Naive thymus-derived CD4-positive, alpha-beta T cell (primary cell): Measurements from ENCODE around the gene SMIM8. TPM values are rescaled to one million over a fixed set of nuclear protein-coding genes. Genes with fewer than 3 reads are reported as not detected.

Source experiments
- ATAC-seq: fragments of 150-1000 bp; cut with Tn5 transposase; 2 replicates; pipeline ENCODE4 v1.10.0; 2021; ENCODE audit warnings: mild to moderate bottlenecking, moderate library complexity
- CTCF ChIA-PET: fragments of 350-600 bp; sonication (Branson Sonifier 250); formaldehyde crosslinking; loops from one replicate; lab custom pipeline; 2021; ENCODE audit warnings: antibody characterized with exemption; lab: Charles Lee
- POLR2A ChIA-PET: fragments of 350-600 bp; sonication (Branson Sonifier 250); formaldehyde crosslinking; loops from one replicate; lab custom pipeline; 2021; ENCODE audit warnings: antibody characterized with exemption, inconsistent platforms; lab: Charles Lee
- DNase-seq, 9 donors: peaks; one replicate each; pipeline versions ENCODE4 v3.0.0 to v3.0.0-alpha.2; 2020 to 2022; ENCODE audit warnings: mixed read lengths in 1 of 9
- H3K27ac ChIP-seq: one replicate; pipeline ENCODE4 v1.7.0; 2013; ENCODE audit warnings: mild to moderate bottlenecking, low read depth, low read length, moderate library complexity
- H3K27me3 ChIP-seq, 2 donors: one replicate each; pipeline ENCODE4 v1.7.0; 2013; ENCODE audit warnings: low read length in 2 of 2, mild to moderate bottlenecking in 2 of 2, moderate library complexity in 2 of 2; ENCODE audit not compliant: control insufficient read depth in 2 of 2, insufficient read depth in 2 of 2
- H3K36me3 ChIP-seq, 3 experiments: 1 replicate in 2 of 3; 2 replicates in 1 of 3; pipeline ENCODE4 v1.7.0; 2013; ENCODE audit warnings: low read length in 3 of 3, mild to moderate bottlenecking in 3 of 3, moderate library complexity in 1 of 3; ENCODE audit not compliant: insufficient read depth in 3 of 3, control insufficient read depth in 2 of 3
- H3K4me1 ChIP-seq, 2 donors: one replicate each; pipeline ENCODE4 v1.7.0; 2013; ENCODE audit warnings: low read length in 2 of 2, mild to moderate bottlenecking in 2 of 2, moderate library complexity in 1 of 2; ENCODE audit not compliant: control insufficient read depth in 2 of 2, insufficient read depth in 2 of 2
- H3K4me3 ChIP-seq: 2 replicates; pipeline ENCODE4 v1.7.0; 2013; ENCODE audit warnings: mild to moderate bottlenecking, low read length
- H3K9me3 ChIP-seq, 3 experiments: 1 replicate in 2 of 3; 2 replicates in 1 of 3; pipeline ENCODE4 v1.7.0; 2013; ENCODE audit warnings: low read length in 3 of 3; ENCODE audit not compliant: control insufficient read depth in 2 of 3
- H3K27ac Mint-ChIP-seq, 9 donors: one replicate each; pipeline ENCODE4 v1.8.0; 2020 to 2022; ENCODE audit warnings: mixed read lengths in 9 of 9, mild to moderate bottlenecking in 8 of 9, moderate library complexity in 5 of 9, inconsistent platforms in 2 of 9
- H3K27me3 Mint-ChIP-seq, 5 donors: one replicate each; pipeline ENCODE4 v1.8.0; 2021 to 2022; ENCODE audit warnings: mixed read lengths in 5 of 5, mild to moderate bottlenecking in 1 of 5
- H3K36me3 Mint-ChIP-seq, 5 donors: one replicate each; pipeline ENCODE4 v1.8.0; 2020 to 2022; ENCODE audit warnings: mixed read lengths in 5 of 5, mild to moderate bottlenecking in 3 of 5, inconsistent platforms in 1 of 5
- H3K4me1 Mint-ChIP-seq, 7 donors: one replicate each; pipeline ENCODE4 v1.8.0; 2020 to 2022; ENCODE audit warnings: mixed read lengths in 7 of 7, mild to moderate bottlenecking in 3 of 7, inconsistent platforms in 1 of 7
- H3K4me3 Mint-ChIP-seq, 10 donors: one replicate each; pipeline ENCODE4 v1.8.0; 2020 to 2022; ENCODE audit warnings: mild to moderate bottlenecking in 10 of 10, mixed read lengths in 10 of 10, moderate library complexity in 6 of 10, inconsistent platforms in 2 of 10
- H3K9me3 Mint-ChIP-seq, 11 donors: one replicate each; pipeline ENCODE4 v1.8.0; 2020 to 2022; ENCODE audit warnings: mixed read lengths in 11 of 11, mild to moderate bottlenecking in 4 of 11, inconsistent platforms in 1 of 11, moderate library complexity in 1 of 11
- intact Hi-C, 2 donors: fragments of 100-400 bp; cut with micrococcal nuclease; formaldehyde crosslinking; loops; one replicate each; pipeline ENCODE4 v1.15.1; 2023
- polyA plus RNA-seq, 2 donors: library from polyadenylated mRNA; unstranded; fragments of 300-500 nt; fragmentation: Illumina TruSeq; gene quantifications; one replicate each; pipeline ENCODE4 v1.2.3, GENCODE V29; 2021
- total RNA-seq, 6 experiments: library from RNA in 5 of 6; stranded (reverse) in 5 of 6; gene quantifications; 1 replicate in 5 of 6; 2 replicates in 1 of 6; pipeline ENCODE4 v1.2.3 and lab custom pipeline; 2021 to 2026

SMIM8 gene
- total and polyA plus RNA-seq, 7 experiments from 2014 or later: 7.3 to 18.1 (median 11.7) TPM

DNA sequence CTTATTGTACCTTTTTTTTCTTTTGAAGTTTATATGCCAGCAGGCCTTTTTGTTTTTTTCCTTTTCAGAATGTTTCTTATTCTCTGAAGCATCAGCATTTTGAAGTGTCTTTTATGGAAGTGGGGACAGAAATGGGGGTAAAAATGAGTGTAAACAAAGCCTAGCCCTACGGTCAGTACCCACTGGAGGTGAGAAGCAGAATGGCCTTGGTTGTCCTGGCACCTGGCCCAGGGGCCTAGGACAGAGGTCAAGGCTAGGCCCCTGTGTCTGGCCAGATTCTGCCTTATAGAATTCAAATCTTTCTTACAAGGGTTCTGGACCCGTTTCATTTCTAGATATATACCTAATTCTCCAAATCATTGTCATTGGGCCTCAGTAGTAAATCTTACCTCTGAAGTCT is 18.8 kb downstream of the SMIM8 start:
- Histone ChIP-seq H3K27ac (no peak overlapping the region), H3K36me3 (no peaks in the 10 kb centered on the region), H3K27me3 (no peaks in the 10 kb centered on the region), H3K4me3 (no peak overlapping the region), H3K4me1 (no peaks in the 10 kb centered on the region), H3K9me3 (no peaks in the 10 kb centered on the region)
- intact Hi-C loops: no loop called here
- ChIA-PET CTCF (no interaction called here), POLR2A (no interaction called here)
- Mint-ChIP-seq H3K27ac (no peak overlapping the region), H3K9me3 (no peaks in the 10 kb centered on the region), H3K4me1 (peaks cover 0 to 4% (median 4%) of the 10 kb centered on the region in 7 donors), H3K36me3 (peaks cover 2 to 45% (median 20%) of the 10 kb centered on the region in 5 donors), H3K4me3 (no peak overlapping the region), H3K27me3 (no peaks in the 10 kb centered on the region)
- ATAC-seq (no peak), DNase-seq (no peak)

DNA sequence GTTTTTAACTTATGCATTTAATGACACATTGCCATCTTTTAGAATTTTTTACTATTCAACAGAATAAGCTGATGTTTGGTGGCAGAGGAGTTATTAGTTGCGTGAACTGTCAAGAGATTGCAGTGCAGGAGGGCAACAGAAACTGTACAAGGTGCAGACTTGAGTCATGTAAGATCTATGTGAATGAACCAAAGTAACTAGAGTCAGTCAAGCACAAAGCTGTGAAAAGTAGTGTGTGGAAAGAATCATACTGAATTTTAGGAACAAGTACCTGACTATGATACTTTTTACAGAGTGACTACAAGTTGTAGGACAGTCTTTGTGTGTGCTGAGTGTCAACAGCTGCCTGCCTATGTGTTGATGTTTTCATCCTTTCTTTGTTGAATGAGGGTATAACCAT is 19.5 kb downstream of the SMIM8 start:
- H3K4me1 ChIP-seq: no peaks in the 10 kb centered on the region
- no peaks in the 10 kb centered on the region for H3K27me3 ChIP-seq
- Mint-ChIP-seq H3K9me3 (no peaks in the 10 kb centered on the region), H3K27ac (no peak overlapping the region), H3K4me1 (no peaks in the 10 kb centered on the region), H3K36me3 (peaks cover 2 to 46% (median 16%) of the 10 kb centered on the region in 5 donors), H3K4me3 (no peak overlapping the region), H3K27me3 (no peaks in the 10 kb centered on the region)
- no peak overlapping the region for H3K27ac ChIP-seq
- ATAC-seq (no peak), DNase-seq (no peak)
- no peaks in the 10 kb centered on the region for H3K36me3 ChIP-seq
- ChIA-PET CTCF (no interaction called here), POLR2A (no interaction called here)
- intact Hi-C loops: no loop called here
- H3K9me3 ChIP-seq: no peaks in the 10 kb centered on the region
- H3K4me3 ChIP-seq: no peak overlapping the region

DNA sequence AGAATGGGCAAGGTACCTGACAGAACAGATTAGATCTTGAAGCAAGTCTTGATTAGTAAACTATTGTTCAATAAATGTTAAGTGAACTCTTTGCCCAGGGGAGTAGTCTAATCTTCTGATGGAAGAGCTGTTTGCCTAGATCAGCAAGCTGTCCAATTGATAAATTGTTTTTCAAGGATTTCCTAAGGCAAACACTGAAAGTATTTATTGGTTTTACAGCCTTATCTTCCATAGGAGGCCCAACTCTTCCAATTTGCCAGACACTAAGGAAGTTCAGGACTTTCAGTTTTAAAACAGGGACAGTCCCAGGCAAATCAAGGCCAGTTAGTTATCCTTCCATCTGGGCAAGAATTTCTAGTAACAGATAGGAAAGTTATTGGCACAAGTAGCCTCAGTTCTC is 20.4 kb downstream of the SMIM8 start:
- no peak overlapping the region for H3K27ac Mint-ChIP-seq
- no peaks in the 10 kb centered on the region for H3K4me1 Mint-ChIP-seq
- H3K4me3 Mint-ChIP-seq: no peak overlapping the region
- Histone ChIP-seq H3K4me3 (no peak overlapping the region), H3K9me3 (no peaks in the 10 kb centered on the region), H3K4me1 (no peaks in the 10 kb centered on the region), H3K27ac (no peak overlapping the region), H3K27me3 (no peaks in the 10 kb centered on the region), H3K36me3 (no peaks in the 10 kb centered on the region)
- intact Hi-C loops: no loop called here
- peaks cover 2 to 50% (median 16%) of the 10 kb centered on the region in 5 donors for H3K36me3 Mint-ChIP-seq
- ChIA-PET POLR2A (no interaction called here), CTCF (no interaction called here)
- DNase-seq (no peak), ATAC-seq (no peak)
- no peaks in the 10 kb centered on the region for H3K9me3 Mint-ChIP-seq
- H3K27me3 Mint-ChIP-seq: no peaks in the 10 kb centered on the region

DNA sequence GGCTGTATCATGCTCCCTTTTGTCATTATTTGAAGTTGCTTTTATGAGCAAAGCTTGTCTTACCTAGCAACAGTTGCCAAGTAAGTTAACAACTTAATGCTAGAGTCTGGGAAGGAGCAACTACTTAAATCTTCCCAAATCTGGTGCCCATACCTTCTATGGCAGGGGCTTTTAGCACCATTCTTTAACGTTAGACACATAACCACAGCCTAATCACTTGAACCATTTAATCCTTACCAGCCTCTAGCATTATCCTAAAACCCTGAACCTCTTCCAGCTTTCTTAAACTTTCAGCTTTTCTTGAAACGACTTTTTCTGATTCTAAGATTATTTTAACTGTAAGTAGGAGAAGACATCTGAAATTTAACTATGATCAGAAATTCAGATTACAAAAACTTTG is 22.3 kb downstream of the SMIM8 start, which contains the start of gene C6orf163:
Gene C6orf163 (plus strand): TSS at position 83 of the 400 bp plus-strand sequence. CDS start 287 bp downstream, at position 370.
- Histone ChIP-seq H3K4me1 (no peaks in the 10 kb centered on the region), H3K4me3 (no peak within 1 kb of the TSS), H3K9me3 (no peaks in the 10 kb centered on the region), H3K27ac (no peak within 1 kb of the TSS), H3K36me3 (no peaks in the 10 kb centered on the region), H3K27me3 (no peaks in the 10 kb centered on the region)
- DNase-seq (no peak), ATAC-seq (no peak)
- ChIA-PET POLR2A (no interaction called here), CTCF (no interaction called here)
- Mint-ChIP-seq H3K27me3 (no peaks in the 10 kb centered on the region), H3K4me1 (no peaks in the 10 kb centered on the region), H3K9me3 (no peaks in the 10 kb centered on the region), H3K27ac (peak within 1 kb of the TSS in 1 of 9 donors; percentile 54), H3K36me3 (peaks cover 0 to 41% (median 13%) of the 10 kb centered on the region in 5 donors), H3K4me3 (no peak within 1 kb of the TSS)
- intact Hi-C loops: no loop called here

DNA sequence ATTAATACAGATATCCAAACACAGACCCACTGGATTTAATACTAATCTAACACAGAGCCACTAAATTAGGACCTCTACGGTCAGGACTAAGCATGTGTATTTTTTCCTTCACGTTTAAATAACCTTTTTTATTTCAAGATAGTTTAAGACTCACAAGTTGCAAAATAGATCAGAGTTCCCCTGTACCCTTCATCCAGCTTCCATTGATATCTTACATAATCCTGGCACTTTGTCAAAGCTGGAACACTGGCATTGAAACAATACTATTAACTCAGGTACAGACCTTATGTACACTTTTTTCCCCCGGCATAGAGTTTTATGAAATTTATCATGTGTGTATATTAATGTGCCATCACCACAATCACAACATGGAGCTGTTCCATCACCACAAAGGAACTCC is 24.3 kb downstream of the SMIM8 start:
- Histone ChIP-seq H3K27ac (no peak overlapping the region), H3K27me3 (no peaks in the 10 kb centered on the region), H3K9me3 (no peaks in the 10 kb centered on the region), H3K36me3 (no peaks in the 10 kb centered on the region), H3K4me1 (no peaks in the 10 kb centered on the region), H3K4me3 (no peak overlapping the region)
- CTCF ChIA-PET: interaction anchor here (0.7 kb wide), 1 partner anchor 131 kb away, joined by 3 read pairs; no protein-coding TSS in a partner anchor
- H3K27ac Mint-ChIP-seq: no peak overlapping the region
- POLR2A ChIA-PET: no interaction called here
- H3K9me3 Mint-ChIP-seq: no peaks in the 10 kb centered on the region
- peaks cover 0 to 35% (median 11%) of the 10 kb centered on the region in 5 donors for H3K36me3 Mint-ChIP-seq
- H3K4me3 Mint-ChIP-seq: no peak overlapping the region
- ATAC-seq: no peak
- no peaks in the 10 kb centered on the region for H3K4me1 Mint-ChIP-seq
- H3K27me3 Mint-ChIP-seq: no peaks in the 10 kb centered on the region
- intact Hi-C loops: no loop called here
- DNase-seq: no peak

DNA sequence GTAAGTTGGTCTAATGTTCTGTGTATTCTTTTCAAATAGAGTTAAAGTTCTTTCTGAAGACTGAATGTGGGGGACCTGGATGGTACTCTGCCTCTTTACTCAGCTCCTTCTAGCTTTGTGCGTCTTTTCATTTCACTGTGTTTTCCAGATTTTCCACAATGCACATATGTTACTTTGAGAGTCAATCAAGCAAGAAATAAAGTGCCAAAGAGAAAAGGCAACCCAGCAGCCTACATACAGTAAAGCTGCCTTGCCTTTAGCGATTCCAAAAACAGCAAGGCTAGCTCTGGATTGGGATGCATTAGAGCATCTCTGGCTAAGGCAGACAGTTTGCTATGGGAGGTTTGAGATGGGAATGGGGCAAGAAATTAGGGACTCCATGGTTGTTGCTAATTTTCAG is 27.5 kb downstream of the SMIM8 start:
- Histone ChIP-seq H3K27ac (no peak overlapping the region), H3K27me3 (no peaks in the 10 kb centered on the region), H3K36me3 (no peaks in the 10 kb centered on the region), H3K4me1 (no peaks in the 10 kb centered on the region), H3K9me3 (no peaks in the 10 kb centered on the region), H3K4me3 (no peak overlapping the region)
- no peaks in the 10 kb centered on the region for H3K9me3 Mint-ChIP-seq
- no peaks in the 10 kb centered on the region for H3K4me1 Mint-ChIP-seq
- ChIA-PET POLR2A (no interaction called here), CTCF (no interaction called here)
- no peak overlapping the region for H3K27ac Mint-ChIP-seq
- intact Hi-C loops: no loop called here
- DNase-seq: no peak
- H3K4me3 Mint-ChIP-seq: no peak overlapping the region
- no peak for ATAC-seq
- no peaks in the 10 kb centered on the region for H3K27me3 Mint-ChIP-seq
- H3K36me3 Mint-ChIP-seq: peaks cover 0 to 20% (median 0%) of the 10 kb centered on the region in 5 donors

DNA sequence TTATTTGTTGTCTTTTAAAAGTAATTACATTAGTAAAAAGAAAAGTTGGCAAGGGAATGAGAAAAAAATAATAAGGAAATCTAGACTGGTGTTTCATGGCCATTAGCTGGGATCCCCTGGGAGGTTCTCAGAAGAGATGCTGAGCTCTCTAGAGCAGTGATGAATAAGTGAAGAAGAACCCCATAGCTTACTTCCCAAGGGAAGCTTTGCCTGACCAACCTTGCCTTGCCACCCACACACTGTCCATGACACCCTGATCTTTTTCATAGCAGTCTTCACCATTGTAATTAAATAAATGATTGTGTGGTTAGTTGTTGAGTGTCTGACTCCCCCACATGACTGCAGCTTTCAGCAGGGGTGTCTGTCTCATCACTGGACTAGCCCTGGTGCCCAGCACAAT is 28.1 kb downstream of the SMIM8 start:
- Mint-ChIP-seq H3K27me3 (no peaks in the 10 kb centered on the region), H3K36me3 (peaks cover 0 to 14% (median 0%) of the 10 kb centered on the region in 5 donors), H3K4me1 (no peaks in the 10 kb centered on the region), H3K27ac (no peak overlapping the region), H3K4me3 (no peak overlapping the region), H3K9me3 (no peaks in the 10 kb centered on the region)
- no peak for DNase-seq
- no peak overlapping the region for H3K4me3 ChIP-seq
- H3K27me3 ChIP-seq: no peaks in the 10 kb centered on the region
- no peaks in the 10 kb centered on the region for H3K4me1 ChIP-seq
- no peaks in the 10 kb centered on the region for H3K36me3 ChIP-seq
- intact Hi-C loops: no loop called here
- no peak for ATAC-seq
- ChIA-PET POLR2A (no interaction called here), CTCF (no interaction called here)
- H3K9me3 ChIP-seq: no peaks in the 10 kb centered on the region
- H3K27ac ChIP-seq: no peak overlapping the region
